Fibroblast of peridontal ligament (primary cell): ENCODE measurements around the gene CACNA1A.
"Not testable (repeated sequence)": the region's sequence is repeated elsewhere in the genome, so short reads cannot be mapped to it uniquely, and the experiment has no call there.

Source experiments
- DNase-seq: peaks from one replicate; pipeline ENCODE4 v3.0.0-alpha.2; 2010; ENCODE audit errors: extremely low read depth

Gene CACNA1A

GRCh38 chr19:13206587-13206986 is 299.7 kb downstream of the CACNA1A start:
- no peak for DNase-seq

GRCh38 chr19:13202112-13202511 is 304.2 kb downstream of the CACNA1A start:
- not testable (repeated sequence) for DNase-seq

GRCh38 chr19:13198634-13199033 is 307.6 kb downstream of the CACNA1A start:
- no peak for DNase-seq

DNA sequence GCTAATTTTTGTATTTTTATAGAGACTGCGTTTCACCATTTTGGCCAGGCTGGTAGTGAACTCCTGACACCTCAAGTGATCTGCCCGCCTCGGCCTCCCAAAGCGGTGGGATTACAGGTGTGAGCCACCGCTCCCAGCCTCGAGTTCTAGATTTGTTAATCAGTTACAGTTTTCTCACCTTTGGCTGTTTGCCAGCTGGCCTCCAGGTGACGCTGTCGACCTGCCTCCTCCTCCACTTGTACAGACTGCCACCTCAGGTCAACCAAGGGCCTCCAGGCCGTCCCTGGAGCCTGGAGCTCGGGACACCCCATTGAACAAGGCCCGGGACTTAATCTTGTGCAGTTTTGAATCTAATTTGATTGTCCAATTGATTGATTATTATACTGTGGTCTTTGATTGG is 310.6 kb downstream of the CACNA1A start:
- no peak for DNase-seq

DNA sequence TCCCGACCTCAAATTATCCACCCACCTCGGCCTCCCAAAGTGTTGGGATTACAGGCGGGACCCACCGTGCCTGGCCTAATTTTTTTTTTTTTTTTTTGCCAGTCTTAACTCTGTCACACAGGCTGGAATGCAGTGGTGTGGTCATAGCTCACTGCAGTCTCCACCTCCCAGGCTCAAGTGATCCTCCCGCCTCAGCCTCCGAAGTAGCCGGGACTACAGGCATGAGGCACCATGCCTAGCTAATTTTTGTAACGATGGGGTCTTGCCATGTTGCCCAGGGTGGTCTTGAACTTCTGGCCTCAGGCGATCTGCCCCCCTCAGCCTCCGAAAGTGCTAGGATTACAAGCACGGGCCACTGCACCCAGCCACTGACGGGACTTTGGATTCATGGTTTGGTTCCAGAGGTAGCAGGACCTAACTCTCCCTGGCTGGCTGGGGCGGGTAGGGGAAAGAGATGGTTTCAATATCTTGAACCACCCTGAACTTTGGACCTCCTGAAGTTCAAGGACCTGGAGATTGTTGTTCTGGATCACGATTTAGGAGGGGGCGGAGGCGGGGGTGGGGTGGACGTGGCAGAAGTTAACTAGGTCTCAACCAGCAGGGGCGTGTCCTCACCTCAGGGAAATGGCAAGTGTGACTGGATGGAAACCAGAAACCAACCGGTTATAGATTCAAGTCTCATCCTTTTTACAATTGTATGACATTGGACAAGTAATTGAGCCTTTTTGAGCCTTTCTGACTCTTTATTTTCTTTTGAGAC is 315.3 kb downstream of the CACNA1A start:
- DNase-seq, result no peak

- DNase-seq, result no peak
Measured at GRCh38 chr19:13189600-13189999, 316.7 kb downstream of the CACNA1A start.

- no peak for DNase-seq
Measured at GRCh38 chr19:13187419-13187818, 318.9 kb downstream of the CACNA1A start.

DNA sequence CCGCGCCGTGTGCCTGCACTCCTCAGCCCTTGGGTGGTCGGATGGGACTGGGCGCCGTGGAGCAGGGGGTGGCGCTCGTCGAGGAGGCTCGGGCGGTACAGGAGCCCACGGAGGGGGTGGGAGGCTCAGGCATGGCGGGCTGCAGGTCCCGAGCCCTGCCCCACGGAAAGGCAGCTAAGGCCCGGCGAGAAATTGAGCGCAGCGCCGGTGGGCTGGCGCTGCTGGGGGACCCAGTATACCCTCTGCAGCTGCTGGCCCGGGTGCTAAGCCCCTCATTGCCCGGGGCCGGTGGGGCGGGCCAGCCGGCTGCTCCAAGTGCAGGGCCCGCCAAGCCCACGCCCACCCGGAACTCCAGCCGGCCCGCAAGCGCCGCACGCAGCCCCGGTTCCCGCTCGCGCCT is 319.6 kb downstream of the CACNA1A start:
- not testable (repeated sequence) for DNase-seq

DNA sequence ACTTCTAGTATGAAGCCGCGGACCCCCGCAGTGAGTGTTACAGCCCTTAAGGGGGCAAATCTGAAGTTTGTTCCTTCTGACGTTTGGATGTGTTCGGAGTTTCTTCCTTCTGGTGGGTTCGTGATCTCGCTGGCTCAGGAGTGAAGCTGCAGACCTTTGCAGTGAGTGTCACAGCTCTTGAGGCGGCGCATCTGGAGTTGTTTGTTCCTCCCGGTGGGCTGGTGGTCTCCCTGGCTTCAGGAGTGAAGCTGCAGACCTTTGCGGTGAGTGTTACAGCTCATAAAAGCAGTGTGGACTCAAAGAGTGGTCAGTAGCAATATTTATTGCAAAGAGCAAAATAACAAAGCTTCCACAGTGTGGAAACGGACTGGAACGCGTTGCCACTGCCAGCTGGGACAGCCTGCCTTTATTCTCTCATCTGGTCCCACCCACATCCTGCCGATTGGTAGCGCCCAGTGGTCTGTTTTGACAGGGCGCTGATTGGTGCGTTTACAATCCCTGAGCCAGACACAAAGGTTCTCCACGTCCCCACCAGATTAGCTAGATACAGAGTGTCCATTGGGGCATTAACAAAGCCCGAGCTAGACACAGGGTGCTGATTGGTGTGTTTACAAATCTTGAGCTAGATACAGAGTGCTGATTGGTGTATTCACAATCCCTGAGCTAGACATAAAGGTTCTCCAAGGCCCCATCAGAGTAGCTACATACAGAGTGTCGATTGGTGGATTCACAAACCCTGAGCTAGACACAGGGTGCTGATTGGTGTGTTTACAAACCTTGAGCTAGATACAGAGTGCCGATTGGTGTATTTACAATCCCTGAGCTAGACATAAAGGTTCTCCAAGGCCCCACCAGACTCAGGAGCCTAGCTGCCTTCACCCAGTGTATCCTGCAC is 320.3 kb downstream of the CACNA1A start:
- DNase-seq, result not testable (repeated sequence)

DNA sequence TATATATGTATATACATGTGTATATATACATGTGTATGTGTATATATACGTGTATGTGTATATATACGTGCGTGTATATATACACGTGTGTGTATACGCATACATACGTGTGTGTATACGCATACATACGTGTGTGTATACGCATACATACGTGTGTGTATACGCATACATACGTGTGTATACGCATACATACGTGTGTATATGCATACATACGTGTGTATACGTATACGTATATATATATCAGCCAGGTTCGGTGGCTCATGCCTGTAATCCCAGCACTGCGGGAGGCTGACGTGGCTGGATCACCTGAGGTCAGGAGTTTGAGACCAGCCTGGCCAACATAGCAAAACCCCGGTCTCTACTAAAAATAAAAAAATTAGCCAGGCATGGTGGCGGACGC is 321.4 kb downstream of the CACNA1A start:
- not testable (repeated sequence) for DNase-seq

DNA sequence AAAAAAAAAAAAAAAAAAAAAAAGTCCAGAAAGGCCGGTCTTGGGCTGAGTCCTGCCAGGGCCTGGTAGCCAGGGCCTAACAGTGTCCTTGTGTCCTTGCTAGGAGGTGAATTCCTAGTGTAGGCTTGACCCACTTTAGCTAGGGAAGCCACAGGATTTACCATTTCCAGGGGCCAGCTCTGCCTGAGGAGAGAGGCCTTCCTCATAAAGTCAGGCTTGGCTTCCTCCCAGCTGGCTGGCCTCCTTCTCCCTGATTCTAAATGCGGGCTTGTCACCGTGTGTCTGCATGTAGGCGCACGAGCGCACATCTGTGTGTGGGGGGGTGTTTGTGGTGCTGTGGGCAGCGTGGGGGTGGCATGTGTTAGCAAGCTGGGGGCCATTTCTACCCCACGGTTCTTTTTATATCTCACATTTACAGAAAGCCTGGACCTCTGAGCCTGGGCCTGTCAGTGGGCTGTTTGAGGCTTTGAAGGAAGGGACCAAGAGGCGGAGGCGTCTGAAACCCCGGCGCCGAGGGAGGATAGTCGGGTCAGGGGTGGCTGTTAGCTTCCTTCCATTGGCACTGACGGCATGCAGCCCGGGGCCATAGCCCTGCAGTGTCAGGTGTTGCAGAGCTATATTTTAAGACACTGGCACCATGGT is 324.4 kb downstream of the CACNA1A start:
- peak; percentile 65 for DNase-seq

DNA sequence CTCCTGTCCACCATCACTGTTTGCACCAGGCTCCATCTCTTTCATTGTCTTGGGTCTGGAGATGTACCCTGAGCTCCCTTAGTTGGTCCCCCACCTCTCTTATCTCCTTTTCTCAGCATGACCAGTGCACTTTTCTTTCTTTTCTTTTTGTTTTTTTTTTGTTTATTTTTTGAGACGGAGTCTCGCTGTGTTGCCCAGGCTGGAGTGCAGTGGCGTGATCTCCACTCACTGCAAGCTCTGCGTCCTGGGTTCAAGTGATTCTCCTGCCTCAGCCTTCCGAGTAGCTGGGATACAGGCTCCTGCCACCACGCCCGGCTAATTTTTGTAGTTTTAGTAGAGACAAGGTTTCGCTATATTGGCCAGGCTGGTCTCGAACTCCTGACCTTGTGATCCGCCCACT is 328.0 kb downstream of the CACNA1A start:
- not testable (repeated sequence) for DNase-seq

GRCh38 chr19:13177584-13177983 is 328.7 kb downstream of the CACNA1A start:
- not testable (repeated sequence) for DNase-seq

GRCh38 chr19:13176345-13176744 is 329.9 kb downstream of the CACNA1A start:
- DNase-seq, result no peak

GRCh38 chr19:13173139-13173737 is 333.0 kb downstream of the CACNA1A start:
- DNase-seq, result no peak

DNA sequence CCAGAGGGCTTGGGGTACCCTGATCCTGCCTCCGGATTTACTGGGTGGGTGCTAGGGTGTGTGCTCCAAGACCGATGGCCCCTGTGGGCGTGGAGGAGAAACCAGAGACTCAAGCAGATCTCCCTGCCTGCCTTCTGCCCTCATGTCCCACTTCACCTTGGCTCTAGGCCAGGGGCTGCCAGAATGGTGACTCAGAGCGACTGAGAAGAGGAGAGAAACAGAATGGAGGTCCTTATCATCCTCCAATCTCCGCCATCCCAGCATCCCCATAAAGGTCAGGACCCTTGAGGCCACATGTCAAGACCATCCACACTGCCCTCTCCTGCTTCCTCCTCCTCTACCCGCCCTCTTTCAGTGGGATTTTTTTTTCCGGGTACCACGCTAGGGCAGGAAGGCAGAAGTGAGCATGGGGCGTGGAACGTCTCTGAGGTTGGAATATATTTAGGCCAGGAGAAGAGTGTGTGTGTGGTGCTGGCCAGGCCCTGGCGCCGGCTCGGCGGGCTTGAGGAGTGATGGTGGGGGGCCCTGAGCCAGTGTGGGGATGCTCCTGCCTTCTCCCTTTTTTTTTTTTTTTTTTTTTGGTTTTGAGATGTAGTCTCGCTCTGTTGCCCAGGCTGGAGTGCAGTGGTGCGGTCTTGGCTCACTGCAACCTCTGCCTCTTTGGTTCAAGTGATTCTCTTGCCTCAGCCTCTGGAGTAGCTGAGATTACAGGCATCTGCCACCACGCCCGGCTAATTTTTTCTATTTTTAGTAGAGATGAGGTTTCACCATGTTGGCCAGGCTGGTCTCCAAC is 333.7 kb downstream of the CACNA1A start:
- DNase-seq, result peak; percentile 79

GRCh38 chr19:13171146-13171545 is 335.1 kb downstream of the CACNA1A start:
- no peak for DNase-seq

GRCh38 chr19:13169769-13170168 is 336.5 kb downstream of the CACNA1A start:
- DNase-seq, result no peak

DNA sequence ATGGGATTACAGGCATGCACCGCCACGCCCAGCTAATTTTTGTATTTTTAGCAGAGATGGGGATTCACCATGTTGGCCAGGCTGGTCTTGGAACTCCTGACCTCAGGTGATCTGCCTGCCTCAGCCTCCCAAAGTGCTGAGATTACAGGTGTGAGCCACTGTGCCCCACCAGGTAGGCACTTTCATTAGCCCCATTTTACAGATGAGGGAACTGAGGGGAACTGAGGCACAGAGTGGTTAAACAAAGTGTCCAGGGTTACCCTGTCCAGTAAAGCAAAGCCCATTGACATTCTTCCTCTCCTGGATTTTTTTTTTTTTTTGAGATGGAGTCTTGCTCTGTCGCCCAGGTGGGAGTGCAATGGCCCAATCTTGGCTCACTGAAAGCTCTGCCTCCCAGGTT is 340.1 kb downstream of the CACNA1A start:
- DNase-seq, result not testable (repeated sequence)

GRCh38 chr19:13165162-13165997 is 340.9 kb downstream of the CACNA1A start:
- no peak for DNase-seq
